ENCODE measurements around the gene PRRG3.

PRRG3 gene

GRCh38 chrX:151743651-151744470 lies 48.6 kb downstream of the PRRG3 start:
- intact Hi-C loops (cut with DNase I; ENCODE audit: low total_unique reads): no loop called here
- no peaks in the 10 kb centered on the region for H3K27me3 ChIP-seq
- no peak overlapping the region for H3K27ac ChIP-seq
- H3K4me3 ChIP-seq: no peak overlapping the region
- no peaks in the 10 kb centered on the region for H3K9me3 ChIP-seq
- TF ChIP-seq, protein P1, sequence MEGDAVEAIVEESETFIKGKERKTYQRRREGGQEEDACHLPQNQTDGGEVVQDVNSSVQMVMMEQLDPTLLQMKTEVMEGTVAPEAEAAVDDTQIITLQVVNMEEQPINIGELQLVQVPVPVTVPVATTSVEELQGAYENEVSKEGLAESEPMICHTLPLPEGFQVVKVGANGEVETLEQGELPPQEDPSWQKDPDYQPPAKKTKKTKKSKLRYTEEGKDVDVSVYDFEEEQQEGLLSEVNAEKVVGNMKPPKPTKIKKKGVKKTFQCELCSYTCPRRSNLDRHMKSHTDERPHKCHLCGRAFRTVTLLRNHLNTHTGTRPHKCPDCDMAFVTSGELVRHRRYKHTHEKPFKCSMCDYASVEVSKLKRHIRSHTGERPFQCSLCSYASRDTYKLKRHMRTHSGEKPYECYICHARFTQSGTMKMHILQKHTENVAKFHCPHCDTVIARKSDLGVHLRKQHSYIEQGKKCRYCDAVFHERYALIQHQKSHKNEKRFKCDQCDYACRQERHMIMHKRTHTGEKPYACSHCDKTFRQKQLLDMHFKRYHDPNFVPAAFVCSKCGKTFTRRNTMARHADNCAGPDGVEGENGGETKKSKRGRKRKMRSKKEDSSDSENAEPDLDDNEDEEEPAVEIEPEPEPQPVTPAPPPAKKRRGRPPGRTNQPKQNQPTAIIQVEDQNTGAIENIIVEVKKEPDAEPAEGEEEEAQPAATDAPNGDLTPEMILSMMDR (IDR thresholded peaks at IDR 0.05): no peak
- no peaks in the 10 kb centered on the region for H3K36me3 ChIP-seq
- DNase-seq: no peak
- no peaks in the 10 kb centered on the region for H3K4me1 ChIP-seq

- no peak for DNase-seq
- no peaks in the 10 kb centered on the region for H3K9me3 ChIP-seq
- no peaks in the 10 kb centered on the region for H3K4me1 ChIP-seq
- TF ChIP-seq, protein P1 (IDR thresholded peaks at IDR 0.05): no peak
- no peak overlapping the region for H3K4me3 ChIP-seq
- no peaks in the 10 kb centered on the region for H3K27me3 ChIP-seq
- intact Hi-C loops (cut with DNase I; ENCODE audit: low total_unique reads): no loop called here
- no peak overlapping the region for H3K27ac ChIP-seq
- no peaks in the 10 kb centered on the region for H3K36me3 ChIP-seq
Observed at GRCh38 chrX:151745651-151746050, 50.4 kb downstream of the PRRG3 start.

DNA sequence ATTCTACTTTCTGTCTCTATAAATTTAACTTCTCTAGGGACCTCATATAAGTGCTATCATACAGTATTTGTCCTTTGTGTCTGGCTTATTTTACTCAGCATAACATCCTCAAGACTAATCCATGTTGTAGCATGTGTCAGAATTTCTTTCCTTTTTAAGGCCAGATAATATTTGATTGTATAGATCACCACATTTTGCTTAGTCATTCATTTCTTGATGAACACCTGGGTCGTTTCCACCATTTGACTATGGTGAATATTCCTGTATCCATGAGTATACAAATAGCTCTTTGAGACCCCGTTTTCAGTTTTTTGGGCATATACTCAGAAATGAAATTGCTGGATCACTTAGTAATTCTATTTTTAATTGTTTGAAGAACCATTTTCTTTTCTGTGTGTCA lies 51.2 kb downstream of the PRRG3 start:
- DNase-seq: no peak
- no peaks in the 10 kb centered on the region for H3K9me3 ChIP-seq
- TF ChIP-seq, protein P1 (IDR thresholded peaks at IDR 0.05): no peak
- H3K36me3 ChIP-seq: no peaks in the 10 kb centered on the region
- H3K27me3 ChIP-seq: no peaks in the 10 kb centered on the region
- no peak overlapping the region for H3K4me3 ChIP-seq
- intact Hi-C loops (cut with DNase I; ENCODE audit: low total_unique reads): no loop called here
- no peaks in the 10 kb centered on the region for H3K4me1 ChIP-seq
- H3K27ac ChIP-seq: no peak overlapping the region

- TF ChIP-seq, protein P1 (IDR thresholded peaks at IDR 0.05): no peak
- H3K9me3 ChIP-seq: no peaks in the 10 kb centered on the region
- no peaks in the 10 kb centered on the region for H3K27me3 ChIP-seq
- no peak overlapping the region for H3K27ac ChIP-seq
- intact Hi-C loops (cut with DNase I; ENCODE audit: low total_unique reads): loop anchor here (5.0 kb wide), 1 partner anchor 882 kb away; no protein-coding TSS in a partner anchor
- no peak for DNase-seq
- peaks cover 0 to 8% (median 2%) of the 10 kb centered on the region in 4 donors for H3K4me1 ChIP-seq
- H3K36me3 ChIP-seq: no peaks in the 10 kb centered on the region
- no peak overlapping the region for H3K4me3 ChIP-seq
Observed at GRCh38 chrX:151750511-151750910, 55.3 kb downstream of the PRRG3 start.

DNA sequence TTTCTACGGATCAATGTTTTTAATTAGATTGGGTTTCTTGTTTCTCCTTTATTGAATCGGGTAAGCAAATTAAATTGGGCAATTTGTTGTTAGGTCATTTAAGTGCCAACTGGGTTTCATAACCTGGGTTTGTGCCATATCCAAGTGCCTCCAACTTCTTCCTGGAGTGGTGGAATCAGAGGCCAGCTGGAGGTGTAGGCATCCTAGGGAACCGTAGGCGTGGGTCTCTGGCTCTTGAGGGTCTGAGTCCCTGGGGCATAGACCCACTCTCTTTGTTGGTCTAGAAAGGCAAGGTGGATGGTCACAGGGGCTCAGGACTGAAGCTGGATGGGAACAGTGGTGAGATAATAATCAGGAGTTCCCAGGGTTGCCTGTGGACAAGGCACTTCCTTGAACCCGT lies 57.6 kb downstream of the PRRG3 start:
- Histone ChIP-seq H3K27me3 (no peaks in the 10 kb centered on the region), H3K4me1 (peaks cover 0 to 8% (median 2%) of the 10 kb centered on the region in 4 donors), H3K9me3 (no peaks in the 10 kb centered on the region), H3K27ac (no peak overlapping the region), H3K4me3 (no peak overlapping the region), H3K36me3 (no peaks in the 10 kb centered on the region)
- TF ChIP-seq, protein P1 (IDR thresholded peaks at IDR 0.05): no peak
- intact Hi-C loops (cut with DNase I; ENCODE audit: low total_unique reads): loop anchor here (5.0 kb wide), 1 partner anchor 879 kb away; no protein-coding TSS in a partner anchor
- no peak for DNase-seq
